ENCODE measurements around the gene CPS1.

- no peak for TF ChIP-seq CTCF (IDR thresholded peaks at IDR 0.05)
- TF ChIP-seq POLR2A (IDR thresholded peaks at IDR 0.05), result no peak
Observed at GRCh38 chr2:210557721-210558120, 1.3 kb downstream of the CPS1 start.
